ENCODE results near the gene SYT3.
A peak's percentile ranks its signal among the peaks of the same experiment; 100 is the strongest.

Gene SYT3, protein sequence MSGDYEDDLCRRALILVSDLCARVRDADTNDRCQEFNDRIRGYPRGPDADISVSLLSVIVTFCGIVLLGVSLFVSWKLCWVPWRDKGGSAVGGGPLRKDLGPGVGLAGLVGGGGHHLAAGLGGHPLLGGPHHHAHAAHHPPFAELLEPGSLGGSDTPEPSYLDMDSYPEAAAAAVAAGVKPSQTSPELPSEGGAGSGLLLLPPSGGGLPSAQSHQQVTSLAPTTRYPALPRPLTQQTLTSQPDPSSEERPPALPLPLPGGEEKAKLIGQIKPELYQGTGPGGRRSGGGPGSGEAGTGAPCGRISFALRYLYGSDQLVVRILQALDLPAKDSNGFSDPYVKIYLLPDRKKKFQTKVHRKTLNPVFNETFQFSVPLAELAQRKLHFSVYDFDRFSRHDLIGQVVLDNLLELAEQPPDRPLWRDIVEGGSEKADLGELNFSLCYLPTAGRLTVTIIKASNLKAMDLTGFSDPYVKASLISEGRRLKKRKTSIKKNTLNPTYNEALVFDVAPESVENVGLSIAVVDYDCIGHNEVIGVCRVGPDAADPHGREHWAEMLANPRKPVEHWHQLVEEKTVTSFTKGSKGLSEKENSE

DNA sequence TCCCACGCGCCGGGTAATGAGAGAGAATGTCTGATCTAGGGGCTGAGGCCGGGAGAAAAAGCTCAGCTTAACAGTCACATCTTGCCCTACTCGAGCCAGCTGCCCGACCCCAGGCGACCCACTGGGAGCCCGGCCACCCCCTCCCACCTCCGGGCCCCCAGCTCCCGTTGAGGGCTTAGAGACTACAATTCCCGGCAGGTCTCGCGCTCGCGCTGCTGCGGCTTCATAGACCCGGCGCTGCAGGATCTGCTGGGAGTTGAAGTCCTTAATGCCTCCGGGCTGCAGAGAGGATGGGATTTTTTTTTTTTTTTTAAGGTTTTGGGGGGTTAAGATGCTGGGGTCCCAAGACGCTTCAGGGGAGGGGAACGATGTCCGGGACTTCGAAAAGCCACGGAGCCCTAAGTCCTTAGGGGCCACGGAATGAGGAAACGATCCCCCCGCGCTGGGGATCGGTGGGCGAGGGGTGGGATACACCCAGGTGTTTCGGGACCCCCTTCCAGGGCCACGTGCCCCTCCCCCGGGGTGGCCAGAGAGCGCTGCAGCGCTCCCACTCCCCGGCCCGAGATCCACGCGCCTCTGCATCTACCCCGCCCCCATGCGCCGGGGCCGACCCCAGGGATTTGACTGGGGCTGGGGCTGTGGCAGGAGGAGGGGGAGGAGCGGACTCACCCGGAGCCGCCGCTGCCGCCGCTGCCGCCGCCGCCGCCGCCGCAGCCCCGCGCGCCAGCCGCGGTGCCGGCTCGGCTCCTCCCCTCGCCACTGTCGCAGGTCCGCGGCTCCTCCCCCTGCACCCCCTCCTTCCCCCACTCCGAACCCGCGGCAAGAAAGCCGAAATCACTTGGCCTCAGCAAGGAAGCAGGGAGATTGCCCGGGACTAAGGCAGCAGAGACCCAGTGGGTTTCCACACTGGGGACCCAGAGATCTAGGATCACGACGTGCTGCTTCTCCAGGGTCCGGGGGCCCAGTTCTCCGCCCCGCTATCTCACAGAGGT, at the start of gene SYT3:
SYT3 (minus strand) TSS at position 761 of the 992 bp plus-strand sequence. CDS start 2,470 bp downstream, outside the sequence.
- DNase-seq (ENCODE audit: low spot score): no peak

DNA sequence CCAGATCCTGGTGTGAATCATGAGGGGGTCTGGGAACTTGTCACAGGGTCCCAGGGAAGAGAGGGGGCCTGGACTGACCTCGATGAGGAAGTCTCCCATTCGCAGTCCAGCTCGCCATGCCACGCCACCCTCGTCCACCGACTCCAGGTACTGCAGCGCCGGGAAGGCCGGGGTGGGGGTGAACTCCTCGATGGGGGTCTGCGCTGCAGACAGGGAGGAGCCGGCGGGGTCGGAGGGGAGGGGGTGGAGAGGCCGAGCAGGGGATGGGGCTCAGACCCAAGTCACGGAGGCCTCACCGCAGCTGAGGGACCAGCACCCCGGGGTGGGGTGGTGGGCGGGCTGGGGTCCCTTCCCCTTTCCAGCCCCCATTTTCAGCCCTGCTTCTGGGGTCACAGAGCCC, 49.1 kb upstream of the SYT3 start:
- DNase-seq (ENCODE audit: low spot score): no peak

DNA sequence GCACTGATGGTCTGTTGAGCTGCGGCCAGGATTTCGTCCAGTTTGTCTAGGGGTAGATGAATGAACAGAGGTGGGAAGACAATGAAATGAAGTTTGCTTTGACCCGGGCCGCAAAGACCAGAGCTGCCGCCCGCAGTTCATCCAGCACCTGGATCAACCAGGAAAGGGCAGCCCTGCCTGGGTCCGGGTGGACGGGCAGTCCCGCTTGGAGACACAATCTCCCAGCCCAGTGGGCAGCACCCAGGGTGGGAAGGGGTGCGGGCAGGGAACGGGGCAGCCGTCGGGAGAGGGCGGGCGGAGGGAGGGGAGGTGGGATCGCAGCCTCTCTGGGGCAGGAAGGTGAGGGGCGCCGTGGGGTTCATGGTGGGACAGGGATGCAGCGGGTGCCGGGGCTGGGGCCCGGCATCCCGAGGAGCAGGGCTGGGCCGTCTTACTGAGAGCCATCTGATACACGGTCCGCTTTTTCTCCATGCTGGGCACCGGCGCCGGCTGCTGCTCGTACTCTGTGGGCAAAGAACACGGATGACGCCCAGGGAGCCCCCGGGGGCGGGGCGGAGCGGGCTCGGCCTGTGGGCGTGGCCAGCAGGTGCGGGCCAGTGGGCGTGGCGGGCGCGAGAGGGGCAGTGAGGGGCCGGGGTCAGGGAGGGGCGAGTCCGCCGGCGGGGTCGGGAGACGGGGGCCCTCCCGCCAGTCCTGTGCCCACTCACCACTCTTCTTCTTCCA, 46.8 kb upstream of the SYT3 start:
- no peak for DNase-seq (ENCODE audit: low spot score)

DNA sequence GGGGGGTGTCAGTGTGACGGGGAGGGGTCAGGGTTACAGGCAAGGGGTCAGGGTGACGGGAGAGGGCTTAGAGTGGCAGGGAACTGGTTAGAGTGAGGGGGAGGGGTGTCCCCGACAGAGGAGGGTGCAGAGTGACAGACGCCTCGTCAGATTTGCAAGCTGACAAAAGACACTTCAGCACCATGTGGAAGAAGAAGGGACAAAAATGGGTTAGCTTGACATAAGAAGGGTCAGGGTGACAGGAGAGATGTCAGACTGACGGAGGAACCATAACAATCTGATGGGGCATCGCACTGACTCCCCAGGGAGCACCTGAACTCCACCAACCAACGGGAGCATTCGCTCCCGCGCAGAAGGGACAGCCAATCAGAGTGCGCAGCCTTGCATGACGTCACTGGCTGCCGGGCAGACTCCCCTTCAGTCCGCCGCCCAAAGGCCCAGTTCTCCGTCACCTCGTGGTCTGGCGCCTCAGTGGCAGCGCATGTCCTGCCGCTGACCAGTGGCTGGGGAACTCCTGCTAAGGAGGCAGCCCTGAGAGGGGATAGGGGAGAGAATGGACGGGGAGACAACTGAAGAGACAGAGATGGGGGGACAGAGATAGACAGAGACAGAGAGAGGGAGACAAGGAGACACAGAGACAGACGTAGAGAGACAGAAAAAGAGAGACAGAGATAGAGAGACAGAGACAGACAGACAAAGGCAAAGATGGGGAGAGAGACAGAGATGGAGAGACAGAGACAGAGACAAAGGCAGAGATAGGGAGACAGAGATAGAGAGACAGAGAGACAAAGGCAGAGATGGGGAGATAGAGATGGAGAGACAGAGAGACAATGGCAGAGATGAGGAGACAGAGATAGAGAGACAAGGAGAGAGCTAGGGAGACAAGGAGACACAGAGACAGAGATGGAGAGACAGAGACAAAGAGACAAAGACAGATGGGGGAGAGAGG, 39.8 kb upstream of the SYT3 start:
- peak; percentile 61 for DNase-seq (ENCODE audit: low spot score)

DNA sequence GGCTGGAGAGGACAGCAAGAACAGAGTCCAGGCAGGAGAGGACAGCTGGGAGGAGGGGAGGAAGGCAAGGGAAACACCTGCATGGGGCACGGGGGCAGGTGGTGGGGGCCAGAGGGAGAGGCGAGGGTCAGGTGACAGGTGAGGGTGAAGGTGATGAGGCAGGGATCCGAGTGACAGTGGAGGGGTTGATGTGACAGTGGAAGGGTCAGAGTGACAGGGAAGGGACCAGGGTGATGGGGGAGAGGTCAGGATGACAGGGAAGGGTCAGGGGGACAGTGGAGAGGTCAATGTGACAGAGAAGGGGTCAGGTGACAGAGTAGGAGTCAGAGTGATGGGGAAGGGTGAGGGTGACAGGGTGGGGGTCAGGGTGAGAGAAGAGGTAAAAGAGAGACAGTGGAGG, 38.6 kb upstream of the SYT3 start:
- DNase-seq (ENCODE audit: low spot score): no peak

DNA sequence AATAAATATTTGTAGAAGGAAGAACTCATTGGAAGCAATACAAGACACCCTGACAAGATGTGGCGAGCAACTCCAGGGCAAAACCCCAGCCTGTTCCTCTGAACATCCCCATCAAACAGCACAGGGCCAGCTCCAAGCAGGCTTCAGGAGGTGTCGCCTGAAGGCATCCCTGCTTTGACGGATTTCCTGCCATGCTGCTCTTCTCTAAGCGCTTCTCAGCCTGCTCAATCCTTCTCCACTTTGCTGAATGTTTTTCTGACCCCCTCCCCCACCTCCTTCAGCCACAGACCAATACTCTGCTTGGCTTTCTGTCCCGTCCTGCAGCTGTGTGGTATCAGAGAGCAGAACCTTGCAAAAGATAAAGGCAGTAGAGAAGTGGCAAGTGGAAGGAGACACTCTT, 38.0 kb upstream of the SYT3 start:
- no peak for DNase-seq (ENCODE audit: low spot score)

DNA sequence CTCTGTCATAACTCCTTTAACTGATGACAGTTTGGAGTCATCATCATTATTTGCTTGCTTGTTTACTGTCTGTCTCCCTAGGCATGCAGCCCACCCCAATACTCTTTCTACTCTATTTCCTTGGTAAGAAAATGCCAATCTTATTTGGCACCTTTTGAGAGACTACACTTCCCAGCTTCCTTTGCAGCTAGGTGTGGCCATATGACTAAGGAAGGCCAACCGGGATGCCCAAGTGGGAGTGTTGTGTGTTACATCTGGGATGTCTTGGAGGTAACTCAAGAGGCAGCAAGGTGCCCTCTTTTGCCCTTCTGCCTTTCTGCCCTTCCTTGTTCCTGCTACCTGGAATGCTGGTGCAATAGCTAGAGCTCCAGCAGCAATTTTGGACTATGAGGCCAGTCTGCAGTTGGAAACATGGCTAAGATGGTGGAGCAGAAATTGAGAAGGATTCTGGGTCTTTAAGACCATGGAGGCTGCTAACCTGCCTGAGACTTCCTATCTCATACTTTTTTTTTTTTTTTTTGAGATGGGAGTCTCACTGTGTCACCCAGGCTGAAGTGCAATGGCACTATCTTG, 37.0 kb upstream of the SYT3 start:
- no peak for DNase-seq (ENCODE audit: low spot score)

DNA sequence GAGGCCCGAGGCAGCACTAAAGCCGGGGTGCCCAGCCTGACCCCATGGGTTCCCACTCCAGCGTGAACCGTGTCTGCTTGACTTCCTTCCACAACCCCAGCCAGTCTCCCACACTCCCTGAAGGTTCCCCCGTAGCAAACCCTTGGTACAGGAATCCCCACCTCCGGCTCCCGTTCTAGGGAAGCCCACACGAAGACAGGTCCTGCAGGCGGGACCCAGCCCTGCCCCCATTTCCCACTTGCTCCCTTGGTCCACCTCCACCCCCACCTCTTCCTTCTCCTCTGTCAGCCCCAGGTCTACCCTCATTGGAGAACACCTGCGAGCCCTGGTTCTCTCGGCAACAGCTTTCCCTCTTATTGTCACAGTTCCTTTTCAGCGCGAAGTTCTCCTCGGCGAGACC, 33.4 kb upstream of the SYT3 start:
- no peak for DNase-seq (ENCODE audit: low spot score)

DNA sequence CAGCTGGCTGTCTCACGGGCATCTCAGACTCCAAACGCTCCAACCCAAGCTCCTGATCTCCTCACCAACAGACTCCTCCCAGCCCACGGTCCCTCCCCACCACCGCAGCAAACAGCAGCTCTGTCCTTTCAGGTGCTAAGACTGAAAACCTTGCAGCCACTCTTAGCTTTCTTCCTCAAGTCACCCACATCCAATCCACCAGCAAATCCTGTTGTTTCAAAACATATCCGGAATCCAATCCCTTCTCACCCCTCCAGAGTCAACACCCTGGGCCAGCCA, 30.4 kb upstream of the SYT3 start:
- no peak for DNase-seq (ENCODE audit: low spot score)

DNA sequence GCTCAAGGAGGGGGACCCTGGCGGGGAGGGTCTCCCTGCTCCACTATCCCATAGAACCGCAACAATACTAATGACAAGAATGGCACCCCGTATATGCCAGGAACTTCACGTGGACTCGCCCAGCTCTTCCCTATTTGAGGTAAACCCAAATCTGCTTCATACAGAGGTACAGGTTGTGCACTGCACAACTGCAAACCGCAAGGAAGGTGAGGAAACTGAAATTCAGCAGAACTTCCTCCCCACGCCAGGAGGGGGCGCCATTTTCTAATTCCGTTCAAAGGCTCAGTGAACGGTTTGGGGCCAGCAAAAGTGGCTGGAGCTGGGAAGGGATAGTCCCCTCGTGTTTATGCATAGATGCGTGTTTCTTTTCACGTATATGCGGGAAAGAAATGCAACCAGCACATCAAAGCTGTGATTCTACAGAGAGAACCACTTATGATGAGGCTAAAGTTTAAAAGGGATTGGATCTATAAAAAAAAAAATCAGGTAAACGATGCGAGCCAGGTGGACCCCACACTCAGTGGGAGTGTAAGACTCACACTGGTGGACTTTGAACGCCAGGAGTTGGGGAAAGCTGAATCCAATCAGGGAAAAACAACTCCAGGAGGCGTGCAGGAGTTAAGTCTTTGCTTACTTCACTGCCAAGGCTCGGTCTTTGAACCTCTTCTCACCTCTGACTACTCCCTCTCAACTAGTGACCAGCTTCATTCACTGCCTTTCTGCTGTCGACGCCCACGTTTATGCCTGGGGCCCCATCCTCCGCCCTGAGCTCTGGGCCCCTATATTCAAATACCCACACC, 29.8 kb upstream of the SYT3 start:
- DNase-seq (ENCODE audit: low spot score): peak; percentile 9

DNA sequence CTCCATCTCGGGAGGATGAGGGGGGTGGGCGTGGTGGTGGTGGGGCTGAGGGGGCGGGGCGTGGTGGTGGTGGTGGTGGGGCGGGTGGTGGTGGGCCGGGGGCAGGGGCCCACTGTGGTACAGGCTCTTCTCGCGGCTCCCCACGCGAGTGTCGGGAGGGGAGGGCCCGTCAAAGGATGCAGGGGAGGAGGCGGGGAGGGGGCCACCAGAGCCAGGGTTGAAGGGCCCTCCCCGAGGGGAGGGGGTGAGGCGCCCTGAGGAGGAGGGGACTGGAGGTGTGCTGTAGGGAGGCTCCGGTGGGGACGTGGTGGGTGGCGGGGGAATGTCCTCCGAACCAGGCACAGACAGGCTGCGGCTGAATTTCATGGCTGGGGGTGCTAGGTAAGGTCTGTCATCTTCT, 29.2 kb upstream of the SYT3 start:
- no peak for DNase-seq (ENCODE audit: low spot score)

DNA sequence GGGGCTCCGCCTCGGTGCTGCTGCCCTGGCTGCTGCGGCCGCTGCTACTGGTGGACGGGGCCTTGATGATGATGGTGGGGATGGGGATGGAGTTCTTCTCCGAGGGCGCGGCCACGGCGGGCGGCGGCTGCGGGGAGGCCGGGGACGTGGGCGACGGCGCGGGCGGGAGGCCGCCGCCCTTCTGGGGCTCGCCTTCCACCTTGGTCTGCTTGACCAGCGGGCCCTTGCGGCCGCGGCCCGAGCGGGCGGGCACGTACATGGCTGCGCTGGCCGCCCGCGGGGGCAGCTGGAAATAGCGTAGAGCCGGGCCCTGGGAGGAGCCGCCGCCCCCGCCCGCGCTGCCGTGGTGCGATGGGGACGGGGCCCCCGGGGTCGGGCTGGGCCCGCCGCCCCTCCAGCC, 28.7 kb upstream of the SYT3 start:
- no peak for DNase-seq (ENCODE audit: low spot score)

DNA sequence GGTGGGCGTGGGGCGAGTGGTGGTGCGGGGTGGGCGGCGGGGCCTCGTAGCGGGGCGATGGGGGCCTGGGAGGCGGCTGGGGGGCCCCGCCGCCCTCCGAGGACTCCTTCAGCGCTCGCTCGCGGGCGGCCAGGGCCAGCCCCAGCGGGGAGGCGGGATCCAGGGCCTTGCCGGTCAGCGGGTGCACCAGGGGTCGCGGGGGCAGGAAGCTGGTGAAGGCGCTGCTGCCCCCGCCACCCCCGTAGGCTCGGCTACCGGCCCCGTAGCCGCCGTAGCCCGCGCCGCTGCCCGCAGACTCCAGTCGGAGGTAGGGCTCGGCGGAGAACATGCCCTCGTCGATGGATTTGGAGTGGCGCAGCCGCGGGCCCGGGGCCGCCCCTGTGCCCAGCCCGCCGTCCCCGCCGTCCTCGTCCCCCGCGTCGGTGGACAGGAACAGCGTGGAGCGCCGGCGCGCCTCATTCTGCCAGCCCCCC, 28.1 kb upstream of the SYT3 start:
- DNase-seq (ENCODE audit: low spot score): no peak

DNA sequence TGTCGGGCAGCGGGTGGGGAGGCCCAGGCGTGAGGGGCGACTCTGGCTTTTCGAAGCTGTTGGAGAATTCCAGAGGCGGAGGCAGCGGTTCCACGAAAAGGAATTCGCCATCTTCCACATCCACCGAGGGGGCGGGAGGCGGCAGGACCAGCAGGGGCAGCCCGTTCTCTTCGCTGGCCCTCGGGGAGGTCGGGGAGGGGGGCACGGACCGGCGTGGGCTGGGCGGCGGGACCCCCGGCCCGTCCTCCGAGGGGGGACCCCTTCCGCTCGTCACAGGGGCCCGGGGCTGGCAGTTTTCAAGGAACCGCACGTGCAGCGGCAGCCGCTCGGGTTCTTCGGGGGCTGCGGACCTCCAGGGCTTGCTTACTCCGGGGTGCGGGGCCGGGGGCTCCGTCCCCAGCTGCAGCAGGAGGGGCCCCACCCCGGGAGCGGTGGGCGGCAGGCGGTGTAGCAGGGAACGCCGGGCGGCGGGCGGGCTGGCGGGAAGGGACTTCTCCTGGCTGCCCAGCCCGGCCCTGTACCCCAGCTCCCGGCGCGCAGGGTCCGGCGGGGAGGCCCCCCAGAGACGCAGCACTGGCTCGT, 27.6 kb upstream of the SYT3 start:
- no peak for DNase-seq (ENCODE audit: low spot score)

DNA sequence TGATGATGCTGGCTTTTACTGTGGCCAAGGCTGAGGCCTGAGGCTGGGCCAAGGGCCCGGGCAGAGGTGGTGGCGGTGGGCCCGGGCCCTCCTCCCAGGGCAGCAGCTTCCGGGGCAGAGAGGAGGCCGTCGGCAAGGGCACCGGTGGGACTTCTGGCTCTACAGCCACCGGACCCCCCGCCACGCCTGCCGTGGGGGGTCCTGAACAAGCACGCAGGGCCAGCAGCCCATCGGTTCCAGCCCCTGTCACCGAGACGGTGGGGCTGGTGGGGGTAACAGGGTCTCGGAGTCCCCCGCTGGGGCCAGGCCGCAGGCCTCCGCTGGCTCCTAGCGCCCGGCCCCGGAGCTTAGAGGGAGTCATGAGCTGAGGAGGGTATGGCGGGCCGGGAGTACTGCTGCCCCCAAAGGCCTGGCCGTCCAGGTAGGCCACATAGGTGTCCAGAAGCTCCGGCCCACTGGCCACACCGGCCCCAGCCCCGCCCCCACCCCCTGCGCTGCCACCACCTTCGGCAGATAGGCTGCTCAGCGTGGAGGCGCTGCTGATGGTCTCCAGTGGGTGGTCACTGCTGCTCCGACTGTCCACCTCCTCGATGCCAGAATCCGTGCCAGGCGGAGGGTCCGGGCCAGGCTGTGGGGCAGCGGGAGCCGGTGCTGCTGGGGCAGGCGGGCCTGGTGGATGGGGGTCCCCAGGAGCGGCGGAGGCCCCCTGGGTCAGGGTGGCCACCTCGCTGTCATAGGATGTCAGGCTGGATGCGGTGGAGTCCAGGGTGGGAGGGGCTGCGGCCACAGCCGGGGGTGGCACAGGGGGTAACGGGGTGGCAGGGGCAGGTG, 26.9 kb upstream of the SYT3 start:
- DNase-seq (ENCODE audit: low spot score): no peak

DNA sequence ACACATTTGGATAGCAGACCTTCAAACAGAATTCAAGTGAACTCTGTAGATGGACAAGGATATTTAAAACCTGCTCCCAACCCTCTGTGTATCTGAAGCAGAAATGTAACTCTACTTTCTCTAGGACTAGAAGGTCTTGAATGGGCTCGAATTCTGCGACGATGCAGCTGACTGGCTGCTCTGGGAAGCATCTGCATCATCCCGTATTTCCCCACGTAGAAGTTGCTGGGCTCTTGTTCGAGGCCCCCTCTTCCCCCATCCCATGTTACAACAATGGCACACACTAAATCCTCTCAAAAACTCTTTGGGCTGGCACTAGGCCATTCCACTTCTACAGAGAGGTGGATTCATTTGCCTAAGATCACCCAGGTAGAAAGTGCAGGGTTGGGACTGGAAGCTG, 24.5 kb upstream of the SYT3 start:
- DNase-seq (ENCODE audit: low spot score): no peak

DNA sequence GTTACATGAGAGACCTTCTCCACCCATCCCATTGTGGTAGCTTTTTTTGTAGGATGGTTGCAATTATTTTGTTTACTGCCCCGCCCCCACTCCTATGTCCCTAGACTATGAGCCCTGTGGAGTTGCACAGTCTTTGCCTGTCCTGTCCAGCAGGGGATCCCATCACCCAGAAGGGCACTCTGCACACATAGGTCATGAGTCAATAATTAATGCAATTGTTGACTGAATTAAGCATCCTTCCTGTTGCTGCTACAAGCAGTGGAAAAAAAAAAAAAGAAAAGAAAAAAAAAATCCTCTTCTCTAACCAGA, 23.8 kb upstream of the SYT3 start:
- DNase-seq (ENCODE audit: low spot score): no peak

DNA sequence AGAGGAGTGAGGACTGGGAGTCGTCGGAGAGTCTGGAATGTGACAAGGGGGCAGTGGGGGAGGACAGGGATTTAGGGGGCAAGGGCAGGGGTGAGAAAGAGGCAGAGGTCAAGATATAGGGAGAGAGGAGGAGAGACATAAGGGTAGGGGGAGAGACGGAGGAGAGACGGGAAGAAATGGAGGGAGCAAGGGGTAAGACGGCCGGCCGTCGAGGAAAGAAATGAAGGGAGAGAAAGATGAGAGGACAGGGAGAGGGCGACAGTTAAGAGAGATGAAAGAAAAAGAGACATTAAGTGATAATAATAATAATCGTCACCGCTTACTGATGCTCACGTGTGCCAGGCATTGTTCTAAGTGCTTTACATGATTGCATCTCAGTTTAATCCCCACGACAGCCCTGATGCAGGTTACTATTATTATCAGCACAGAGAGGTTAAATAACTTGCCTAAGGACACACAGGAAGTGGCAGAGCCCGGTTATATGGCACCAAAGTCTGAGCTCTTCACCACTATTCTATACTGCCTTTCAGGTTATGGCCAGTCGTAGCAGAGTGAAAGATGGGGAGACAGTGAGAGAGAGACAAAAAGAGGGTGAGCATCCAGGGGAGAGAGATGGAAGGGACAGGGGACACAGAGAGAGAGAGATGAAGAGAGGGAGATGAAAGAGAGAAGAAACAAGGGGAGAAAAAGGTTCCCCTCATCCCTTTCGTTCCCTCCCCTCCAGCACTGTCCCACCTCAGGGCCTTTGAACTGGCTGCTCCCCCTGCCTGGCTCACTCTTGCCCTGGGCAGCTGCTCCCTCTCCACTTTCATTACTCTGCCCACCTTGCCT, 23.2 kb upstream of the SYT3 start:
- no peak for DNase-seq (ENCODE audit: low spot score)
